Measurements from ENCODE around the gene PI3.

Gene PI3

DNA sequence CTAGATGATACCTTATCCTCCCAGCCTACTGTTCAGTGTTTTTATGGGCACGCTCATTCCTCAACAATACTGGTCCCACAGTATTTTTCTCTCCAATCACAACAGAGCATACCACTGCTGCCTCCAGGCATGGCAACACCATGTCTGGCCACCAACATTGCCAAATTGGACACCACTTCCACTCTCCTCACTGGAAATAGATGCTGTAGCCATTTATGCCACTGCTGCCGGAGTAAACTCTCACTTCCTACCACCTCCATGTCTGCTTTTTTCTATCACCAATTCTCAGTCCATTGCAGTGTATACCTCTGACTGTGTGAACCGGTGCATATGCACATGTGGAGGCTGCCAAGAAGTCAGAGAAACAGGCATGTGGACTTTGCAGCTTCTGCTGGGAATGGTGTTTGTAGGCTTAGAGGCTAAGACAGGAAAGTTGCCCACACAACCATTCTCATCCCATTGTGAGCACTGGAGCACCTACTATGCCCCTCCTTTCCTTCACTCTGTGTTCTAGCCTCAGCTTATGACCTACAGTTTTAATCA is 14.4 kb downstream of the PI3 start:
- no peak for DNase-seq

DNA sequence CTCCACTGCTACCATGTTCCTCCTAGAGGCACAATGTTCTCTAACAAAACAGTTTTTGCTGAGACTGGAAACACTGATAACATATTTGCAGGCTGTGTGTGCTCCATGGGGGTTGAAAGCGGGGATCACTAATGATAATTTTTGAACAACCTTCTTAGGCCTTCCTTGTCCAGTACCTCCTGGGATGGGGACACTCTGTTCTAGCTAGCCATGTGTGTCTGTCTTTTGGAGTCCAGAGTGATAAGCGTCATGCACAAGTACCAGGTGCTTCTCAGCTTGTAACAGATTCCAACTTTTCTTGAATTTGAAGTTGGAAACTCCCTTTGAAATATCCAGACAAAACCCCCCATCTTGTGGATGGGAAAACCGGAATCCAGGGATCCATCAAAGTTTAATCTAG is 15.2 kb downstream of the PI3 start:
- no peak for DNase-seq

- no peak for DNase-seq
Measured at GRCh38 chr20:45191926-45192325, 17.2 kb downstream of the PI3 start.

GRCh38 chr20:45193331-45193730 is 18.6 kb downstream of the PI3 start:
- DNase-seq: no peak

DNA sequence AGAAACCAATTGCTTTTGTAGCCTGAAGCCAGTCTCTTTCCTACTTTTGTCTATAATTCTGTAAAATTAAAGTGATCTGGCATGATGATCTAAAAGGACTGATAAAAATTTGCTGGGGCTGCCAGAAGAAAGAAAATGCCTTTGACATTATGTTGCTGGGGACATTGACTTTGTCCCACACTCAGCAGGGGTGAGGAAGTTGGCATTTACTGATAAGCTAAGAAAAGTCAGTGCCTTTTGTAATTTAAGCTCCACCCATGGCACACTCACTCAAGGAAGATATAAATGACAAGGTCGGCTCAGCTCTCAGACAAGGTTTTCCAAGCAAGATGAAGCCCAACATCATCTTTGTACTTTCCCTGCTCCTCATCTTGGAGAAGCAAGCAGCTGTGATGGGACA is 32.0 kb downstream of the PI3 start, which contains the start of gene SEMG1:
SEMG1 (plus strand) TSS at position 309 of the 400 bp plus-strand sequence; CDS start at position 330, 21 bp downstream.
- no peak for DNase-seq

- no peak for DNase-seq
Measured at GRCh38 chr20:45209924-45210323, 35.2 kb downstream of the PI3 start.

DNA sequence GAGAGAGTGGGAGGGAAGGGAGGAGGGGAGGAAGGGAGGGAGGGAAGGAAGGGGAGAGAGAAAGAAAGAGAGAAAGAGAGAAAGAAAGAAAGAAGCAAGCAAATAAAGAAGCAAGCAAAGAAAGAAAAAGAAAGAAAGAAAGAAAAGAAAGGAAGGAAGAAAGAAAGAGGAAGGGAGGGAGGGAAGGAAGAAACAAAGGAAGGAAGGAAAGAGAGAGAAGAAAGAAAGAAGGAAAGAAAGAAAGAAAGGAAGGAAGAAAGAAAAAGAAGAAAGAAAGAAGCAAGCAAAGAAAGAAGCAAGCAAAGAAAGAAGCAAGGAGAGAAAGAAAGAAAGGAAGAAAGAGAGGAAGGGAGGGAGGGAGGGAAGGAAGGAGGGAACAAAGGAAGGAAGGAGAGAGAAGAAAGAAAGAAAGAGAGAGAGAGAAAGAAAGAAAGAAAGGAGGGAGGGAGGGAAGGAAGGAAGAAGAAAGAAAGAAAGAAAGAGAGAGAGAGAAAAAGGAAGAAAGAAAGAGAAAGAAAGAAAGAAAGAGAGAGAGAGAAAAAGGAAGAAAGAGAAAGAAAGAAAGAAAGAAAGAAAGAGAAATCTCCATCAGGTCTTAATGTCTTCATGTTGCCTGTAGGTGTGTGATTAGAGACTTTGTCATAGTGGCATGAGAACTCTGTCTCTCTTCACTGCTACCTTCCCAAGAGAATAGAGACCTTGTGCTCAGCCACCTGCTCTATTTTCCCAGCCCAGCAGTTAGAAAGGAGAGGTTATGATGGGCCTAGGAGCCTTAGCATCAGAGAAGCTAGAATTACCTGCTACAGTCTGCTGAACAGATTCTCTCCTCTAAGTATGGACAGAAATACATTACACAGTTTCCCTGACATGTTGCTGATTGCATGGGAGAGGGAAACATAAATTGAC is 37.1 kb downstream of the PI3 start:
- DNase-seq: no peak

- no peak for DNase-seq
Measured at GRCh38 chr20:45212836-45213235, 38.1 kb downstream of the PI3 start.

GRCh38 chr20:45218124-45218523 is 43.4 kb downstream of the PI3 start:
- DNase-seq: no peak

DNA sequence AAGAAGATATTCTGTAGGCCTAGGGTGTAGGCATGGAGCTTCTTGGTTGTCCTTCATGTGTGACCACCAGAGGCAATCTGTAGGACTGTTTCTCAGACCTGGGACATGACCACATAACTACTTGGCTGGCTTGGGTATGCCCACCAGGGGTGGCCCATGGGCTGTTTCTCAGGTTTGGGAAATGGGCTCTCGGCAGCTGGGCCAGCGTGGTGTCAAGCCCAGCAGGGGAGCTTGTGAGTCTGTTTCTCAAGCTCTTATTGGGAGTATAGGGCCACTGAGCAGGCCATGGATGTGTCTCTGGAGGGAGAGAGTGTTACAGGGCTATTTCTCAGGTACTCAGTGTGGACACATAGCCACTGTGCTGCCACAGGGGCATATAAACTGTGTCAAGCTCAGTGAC is 43.9 kb downstream of the PI3 start:
- no peak for DNase-seq

GRCh38 chr20:45221076-45221475 is 46.4 kb downstream of the PI3 start, which contains the start of gene SEMG2:
TSS of gene SEMG2 (plus strand) at chr20:45221373. CDS start at chr20:45221390, 17 bp downstream.
- no peak for DNase-seq

- DNase-seq: no peak
Measured at GRCh38 chr20:45223136-45223535, 48.4 kb downstream of the PI3 start.
